ENCODE measurements around the gene ZSWIM4. TPM values are rescaled to one million over a fixed set of nuclear protein-coding genes. Genes with fewer than 3 reads are reported as not detected.

Gene ZSWIM4
- total and polyA plus RNA-seq, 7 donors = 0.60 to 4.4 (median 3.2) TPM

DNA sequence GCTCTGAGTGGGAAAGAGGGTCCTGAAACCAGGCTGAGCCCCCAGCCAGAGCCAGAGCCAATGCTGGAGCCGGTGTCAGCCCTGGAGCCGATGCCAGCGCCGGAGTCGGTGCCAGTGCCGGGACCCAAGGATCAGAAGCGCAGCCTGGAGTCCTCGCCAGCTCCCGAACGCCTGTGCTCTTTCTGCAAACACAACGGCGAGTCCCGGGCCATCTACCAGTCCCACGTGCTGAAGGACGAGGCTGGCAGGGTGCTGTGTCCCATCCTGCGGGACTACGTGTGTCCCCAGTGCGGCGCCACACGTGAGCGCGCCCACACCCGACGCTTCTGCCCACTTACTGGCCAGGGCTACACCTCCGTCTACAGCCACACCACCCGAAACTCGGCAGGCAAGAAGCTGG lies 82.1 kb downstream of the ZSWIM4 start:
- no peak for DNase-seq
- WGBS, 2 donors = 88 to 93% methylated on average over 27 of the region's 27 CpGs
- H3K4me3 ChIP-seq = no peak overlapping the region
- H3K4me1 ChIP-seq = peaks cover 0 to 41% (median 27%) of the 10 kb centered on the region in 4 donors
- intact Hi-C loops (cut with DNase I) = no loop called here
- peaks cover 0 to 10% (median 4%) of the 10 kb centered on the region in 3 donors for H3K27me3 ChIP-seq
- H3K27ac ChIP-seq = no peak overlapping the region
- no peaks in the 10 kb centered on the region for H3K9me3 ChIP-seq
- TF ChIP-seq POLR2A (IDR thresholded peaks at IDR 0.05) (no peak), POLR2AphosphoS5 (IDR thresholded peaks at IDR 0.05) (no peak), EP300 (IDR thresholded peaks at IDR 0.05) (no peak)
- TF ChIP-seq, protein P1, sequence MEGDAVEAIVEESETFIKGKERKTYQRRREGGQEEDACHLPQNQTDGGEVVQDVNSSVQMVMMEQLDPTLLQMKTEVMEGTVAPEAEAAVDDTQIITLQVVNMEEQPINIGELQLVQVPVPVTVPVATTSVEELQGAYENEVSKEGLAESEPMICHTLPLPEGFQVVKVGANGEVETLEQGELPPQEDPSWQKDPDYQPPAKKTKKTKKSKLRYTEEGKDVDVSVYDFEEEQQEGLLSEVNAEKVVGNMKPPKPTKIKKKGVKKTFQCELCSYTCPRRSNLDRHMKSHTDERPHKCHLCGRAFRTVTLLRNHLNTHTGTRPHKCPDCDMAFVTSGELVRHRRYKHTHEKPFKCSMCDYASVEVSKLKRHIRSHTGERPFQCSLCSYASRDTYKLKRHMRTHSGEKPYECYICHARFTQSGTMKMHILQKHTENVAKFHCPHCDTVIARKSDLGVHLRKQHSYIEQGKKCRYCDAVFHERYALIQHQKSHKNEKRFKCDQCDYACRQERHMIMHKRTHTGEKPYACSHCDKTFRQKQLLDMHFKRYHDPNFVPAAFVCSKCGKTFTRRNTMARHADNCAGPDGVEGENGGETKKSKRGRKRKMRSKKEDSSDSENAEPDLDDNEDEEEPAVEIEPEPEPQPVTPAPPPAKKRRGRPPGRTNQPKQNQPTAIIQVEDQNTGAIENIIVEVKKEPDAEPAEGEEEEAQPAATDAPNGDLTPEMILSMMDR (IDR thresholded peaks at IDR 0.05) = no peak
- no peaks in the 10 kb centered on the region for H3K36me3 ChIP-seq

DNA sequence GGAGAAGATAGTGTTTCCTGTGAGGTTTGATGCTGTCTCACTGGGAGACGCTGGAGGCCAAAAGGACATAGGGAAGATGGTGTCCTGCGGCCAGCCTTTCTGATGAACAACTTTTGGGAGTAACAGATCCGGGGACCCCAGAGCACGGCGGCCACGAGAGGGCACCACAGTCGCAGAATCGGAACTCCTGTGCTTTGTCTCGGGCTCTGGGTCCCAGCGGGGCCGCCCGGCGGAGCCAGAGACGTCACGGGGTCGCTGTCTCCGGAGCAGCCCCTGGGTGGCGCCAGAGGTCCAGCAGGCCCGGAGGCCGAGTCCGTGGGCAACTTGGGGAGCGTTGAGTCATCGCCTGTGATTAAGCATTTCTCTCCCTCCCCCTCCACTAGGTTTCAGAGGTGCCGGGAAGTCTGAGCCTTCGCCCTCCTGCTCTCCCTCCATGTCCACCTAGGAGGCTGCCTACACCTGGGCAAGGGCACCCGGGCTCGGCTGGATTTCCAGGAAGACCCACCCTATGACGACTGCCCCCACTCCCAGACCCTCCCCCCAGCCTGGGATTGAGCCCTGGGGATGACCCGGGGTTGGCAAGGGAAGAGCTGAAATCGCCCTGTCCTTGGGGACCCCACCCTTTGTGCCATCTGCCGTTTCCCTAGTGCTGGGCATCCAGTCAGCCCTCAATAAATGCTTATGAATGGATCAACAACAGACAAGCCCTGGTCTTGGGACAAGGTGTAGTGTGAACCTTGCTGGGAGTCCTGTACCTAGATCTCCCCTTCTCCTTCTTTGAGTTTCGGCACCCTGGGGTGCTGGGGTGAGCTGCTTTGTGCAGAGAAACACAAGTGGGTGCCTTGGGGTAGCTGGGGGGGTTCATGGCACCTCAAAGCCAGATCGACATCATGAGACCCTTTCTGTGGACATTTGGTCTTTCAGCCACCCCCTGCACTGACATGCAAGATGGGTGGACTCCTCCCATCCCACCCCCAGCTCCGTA lies 85.1 kb downstream of the ZSWIM4 start:
- Histone ChIP-seq H3K27ac (peak overlapping the region; percentile 67 to 76 (median 72)), H3K36me3 (no peaks in the 10 kb centered on the region), H3K27me3 (no peaks in the 10 kb centered on the region), H3K9me3 (no peaks in the 10 kb centered on the region), H3K4me1 (peaks cover 0 to 30% (median 18%) of the 10 kb centered on the region in 4 donors), H3K4me3 (peak overlapping the region in 3 of 4 donors; percentile 24 to 37 (median 33))
- 4 to 5% methylated on average over 34 of the region's 34 CpGs for WGBS, 2 donors
- TF ChIP-seq POLR2AphosphoS5 (IDR thresholded peaks at IDR 0.05) = peak; percentile 30 to 75 (median 48)
- TF ChIP-seq, protein P1 (IDR thresholded peaks at IDR 0.05) = peak; percentile 98 to 100 (median 99)
- no peak for TF ChIP-seq POLR2A (IDR thresholded peaks at IDR 0.05)
- peak in 1 of 4 donors; percentile 20 for TF ChIP-seq EP300 (IDR thresholded peaks at IDR 0.05)
- DNase-seq = peak; percentile 99
- intact Hi-C loops (cut with DNase I) = loop anchor here (1.0 to 5.0 kb wide), 3 partner anchors 72 to 283 kb away; partner anchors contain the start of gene DCAF15

DNA sequence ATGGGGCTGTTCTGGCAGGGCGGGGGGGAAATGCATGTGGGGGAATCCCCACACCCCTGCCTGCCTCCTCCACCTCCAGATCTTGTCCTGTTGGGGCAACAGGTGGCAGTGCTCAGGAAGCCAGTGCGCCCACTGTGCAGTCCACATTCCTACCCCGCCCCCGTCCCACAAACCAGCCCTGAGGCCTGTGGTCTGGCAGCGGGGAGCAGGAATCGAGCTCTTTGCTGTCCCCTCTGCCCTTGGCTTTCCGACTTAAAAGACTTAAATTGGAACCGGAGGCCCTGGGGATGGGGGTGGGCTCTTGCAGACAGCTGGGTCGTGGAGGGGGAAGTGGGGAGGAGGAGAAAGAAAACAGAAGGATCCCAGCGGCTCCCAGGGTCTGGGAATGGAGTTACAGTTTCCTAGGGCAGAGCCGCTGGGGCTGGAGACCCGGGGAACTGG lies 86.0 kb downstream of the ZSWIM4 start:
- H3K27me3 ChIP-seq = no peaks in the 10 kb centered on the region
- WGBS, 2 donors = 35 to 73% methylated on average over 12 of the region's 12 CpGs
- no peak for DNase-seq
- no peak overlapping the region for H3K4me3 ChIP-seq
- H3K9me3 ChIP-seq = no peaks in the 10 kb centered on the region
- intact Hi-C loops (cut with DNase I) = loop anchor here (5.0 kb wide), 1 partner anchor 284 kb away; no protein-coding TSS in a partner anchor
- H3K4me1 ChIP-seq = peaks cover 0 to 30% (median 18%) of the 10 kb centered on the region in 4 donors
- no peaks in the 10 kb centered on the region for H3K36me3 ChIP-seq
- H3K27ac ChIP-seq = peak overlapping the region; percentile 67 to 76 (median 72)
- TF ChIP-seq POLR2A (IDR thresholded peaks at IDR 0.05) (no peak), POLR2AphosphoS5 (IDR thresholded peaks at IDR 0.05) (no peak), EP300 (IDR thresholded peaks at IDR 0.05) (no peak)
- TF ChIP-seq, protein P1 (IDR thresholded peaks at IDR 0.05) = no peak

Small RNAs within 50 kb of the gene (small RNA-seq; reads per million reads assigned to genes)
- gene MIR181C (112 to 268 (median 155) reads per million in 3 donors), gene MIR181D (74.7 to 158 (median 82.5) reads per million in 3 donors), gene RN7SL619P (0 reads per million in 3 donors)

Other genes starting within 250 kb of the ZSWIM4 start
- gene MRI1, start 30.9 kb upstream of the ZSWIM4 start, total RNA-seq = 10 to 100 TPM; 26.2 to 70.9 (median 41.3) TPM
- 10 to 100 TPM in 2 of 3 donors, 1 to 10 TPM in 1; 5.8 to 27.4 (median 12.0) TPM for gene MRI1, start 30.9 kb upstream of the ZSWIM4 start, polyA plus RNA-seq
- gene C19orf53, start 21.0 kb upstream of the ZSWIM4 start, total RNA-seq = 100 to 1,000 TPM; 139 to 229 (median 198) TPM
- gene C19orf53, start 21.0 kb upstream of the ZSWIM4 start, polyA plus RNA-seq = 100 to 1,000 TPM; 105 to 133 (median 113) TPM
- not detected for gene NANOS3, start 81.7 kb downstream of the ZSWIM4 start, total RNA-seq
- under 1 TPM in 1 of 3 donors, not detected in 2; 0.16 TPM for gene NANOS3, start 81.7 kb downstream of the ZSWIM4 start, polyA plus RNA-seq
- 1 to 10 TPM in 3 of 4 donors, under 1 TPM in 1; 0.99 to 3.6 (median 1.3) TPM for gene BRME1, start 110.7 kb downstream of the ZSWIM4 start, total RNA-seq
- 1 to 10 TPM; 1.8 to 9.0 (median 3.2) TPM for gene BRME1, start 110.7 kb downstream of the ZSWIM4 start, polyA plus RNA-seq
- 10 to 100 TPM; 15.0 to 33.5 (median 21.4) TPM for gene CC2D1A, start 110.8 kb downstream of the ZSWIM4 start, total RNA-seq
- 10 to 100 TPM; 38.4 to 88.2 (median 65.7) TPM for gene CC2D1A, start 110.8 kb downstream of the ZSWIM4 start, polyA plus RNA-seq
- gene PODNL1, start 143.0 kb downstream of the ZSWIM4 start, total RNA-seq = not detected
- 1 to 10 TPM; 2.5 to 5.4 (median 2.9) TPM for gene PODNL1, start 143.0 kb downstream of the ZSWIM4 start, polyA plus RNA-seq
- gene DCAF15, start 157.1 kb downstream of the ZSWIM4 start, total RNA-seq = 10 to 100 TPM in 3 of 4 donors, 1 to 10 TPM in 1; 7.9 to 14.6 (median 12.1) TPM
- gene DCAF15, start 157.1 kb downstream of the ZSWIM4 start, polyA plus RNA-seq = 10 to 100 TPM; 10.2 to 46.2 (median 11.3) TPM
- 1 to 10 TPM; 1.6 to 5.0 (median 1.9) TPM for gene RFX1, start 210.9 kb downstream of the ZSWIM4 start, total RNA-seq
- 1 to 10 TPM; 2.1 to 7.9 (median 3.0) TPM for gene RFX1, start 210.9 kb downstream of the ZSWIM4 start, polyA plus RNA-seq
- 1 to 10 TPM in 1 of 4 donors, not detected in 3; 1.1 TPM for gene RLN3, start 232.7 kb downstream of the ZSWIM4 start, total RNA-seq
- gene RLN3, start 232.7 kb downstream of the ZSWIM4 start, polyA plus RNA-seq = not detected
- gene IL27RA, start 236.3 kb downstream of the ZSWIM4 start, total RNA-seq = 1 to 10 TPM; 1.4 to 2.5 (median 1.5) TPM
- 10 to 100 TPM in 1 of 3 donors, 1 to 10 TPM in 1, under 1 TPM in 1; 0.60 to 10.3 (median 1.6) TPM for gene IL27RA, start 236.3 kb downstream of the ZSWIM4 start, polyA plus RNA-seq